H7 (cell line): ENCODE data around the gene FAM229A. TPM values are rescaled to one million over a fixed set of nuclear protein-coding genes. Genes with fewer than 3 reads are reported as not detected.

Source experiments
- DNase-seq: peaks from one replicate; pipeline ENCODE4 v3.0.0; 2012
- H3K27me3 ChIP-seq: 2 replicates; pipeline ENCODE4 v1.6.0; 2011; ENCODE audit warnings: mild to moderate bottlenecking, low read length; ENCODE audit not compliant: control insufficient read depth, insufficient read depth
- H3K36me3 ChIP-seq: replicated peaks from 2 replicates; pipeline ENCODE4 v1.5.1; 2011; ENCODE audit warnings: low read length; ENCODE audit not compliant: control insufficient read depth, insufficient read depth
- H3K4me3 ChIP-seq: 2 replicates; pipeline ENCODE4 v1.5.1; 2011; ENCODE audit warnings: low read depth, mild to moderate bottlenecking, control low read depth, low read length, moderate library complexity; ENCODE audit not compliant: insufficient read depth
- total RNA-seq: library from RNA; depleted of rRNA; stranded (reverse); fragments of >200 nt; shearing (Covaris generic); gene quantifications from 2 replicates; pipeline ENCODE4 v1.2.3, GENCODE V29; 2014

FAM229A gene
- total RNA-seq, 1 experiment from 2014 or later, result 4.0 TPM

GRCh38 chr1:32334274-32334861 lies 27.9 kb downstream of the FAM229A start:
- Histone ChIP-seq H3K36me3 (peaks cover 38% of the 10 kb centered on the region), H3K27me3 (peaks cover 8% of the 10 kb centered on the region), H3K4me3 (peak overlapping the region; percentile 94)
- DNase-seq, result peak; percentile 59

GRCh38 chr1:32333251-32333963 lies 28.9 kb downstream of the FAM229A start:
- Histone ChIP-seq H3K36me3 (peaks cover 44% of the 10 kb centered on the region), H3K27me3 (peaks cover 8% of the 10 kb centered on the region), H3K4me3 (no peak overlapping the region)
- no peak for DNase-seq

GRCh38 chr1:32332290-32333079 lies 29.8 kb downstream of the FAM229A start:
- H3K4me3 ChIP-seq, result no peak overlapping the region
- H3K27me3 ChIP-seq, result peaks cover 8% of the 10 kb centered on the region
- peaks cover 50% of the 10 kb centered on the region for H3K36me3 ChIP-seq
- no peak for DNase-seq

- peaks cover 2% of the 10 kb centered on the region; the same call in 1 of the 2 replicates for H3K27me3 ChIP-seq
- H3K4me3 ChIP-seq, result no peak overlapping the region
- H3K36me3 ChIP-seq, result peaks cover 56% of the 10 kb centered on the region
- DNase-seq, result no peak
These were observed 30.7 kb downstream of the FAM229A start for GRCh38 chr1:32331549-32331948.

GRCh38 chr1:32330558-32331151 lies 31.6 kb downstream of the FAM229A start:
- no peak overlapping the region for H3K4me3 ChIP-seq
- DNase-seq, result no peak
- peaks cover 56% of the 10 kb centered on the region for H3K36me3 ChIP-seq
- H3K27me3 ChIP-seq, result no peaks in the 10 kb centered on the region

GRCh38 chr1:32329931-32330466 lies 32.3 kb downstream of the FAM229A start:
- Histone ChIP-seq H3K27me3 (no peaks in the 10 kb centered on the region), H3K4me3 (no peak overlapping the region), H3K36me3 (peaks cover 56% of the 10 kb centered on the region)
- DNase-seq, result no peak

GRCh38 chr1:32327204-32327603 lies 35.1 kb downstream of the FAM229A start:
- H3K27me3 ChIP-seq, result no peaks in the 10 kb centered on the region
- no peak for DNase-seq
- H3K4me3 ChIP-seq, result no peak overlapping the region
- peaks cover 38% of the 10 kb centered on the region for H3K36me3 ChIP-seq

GRCh38 chr1:32321712-32322291 lies 40.5 kb downstream of the FAM229A start:
- peaks cover 5% of the 10 kb centered on the region for H3K36me3 ChIP-seq
- H3K4me3 ChIP-seq, result no peak overlapping the region
- H3K27me3 ChIP-seq, result no peaks in the 10 kb centered on the region
- DNase-seq, result no peak

- DNase-seq, result no peak
- Histone ChIP-seq H3K36me3 (peaks cover 6% of the 10 kb centered on the region), H3K4me3 (no peak overlapping the region), H3K27me3 (no peaks in the 10 kb centered on the region)
These were observed 44.0 kb downstream of the FAM229A start for GRCh38 chr1:32318127-32318869.

- Histone ChIP-seq H3K36me3 (peaks cover 5% of the 10 kb centered on the region), H3K4me3 (no peak overlapping the region), H3K27me3 (no peaks in the 10 kb centered on the region)
- no peak for DNase-seq
These were observed 45.4 kb downstream of the FAM229A start for GRCh38 chr1:32316903-32317277.

GRCh38 chr1:32311709-32312393 lies 50.4 kb downstream of the FAM229A start:
- Histone ChIP-seq H3K27me3 (no peaks in the 10 kb centered on the region), H3K36me3 (peaks cover 2% of the 10 kb centered on the region), H3K4me3 (no peak overlapping the region)
- DNase-seq, result no peak
